ENCODE measurements around the gene THSD8.
A peak's percentile ranks its signal among the peaks of the same experiment; 100 is the strongest.
"Not testable (repeated sequence)": the region's sequence is repeated elsewhere in the genome, so short reads cannot be mapped to it uniquely, and the experiment has no call there.

The THSD8 gene

GRCh38 chr19:12815088-12815487, 13.2 kb downstream of the THSD8 start:
- no peak overlapping the region for H3K4me3 ChIP-seq
- TF ChIP-seq, protein P1, sequence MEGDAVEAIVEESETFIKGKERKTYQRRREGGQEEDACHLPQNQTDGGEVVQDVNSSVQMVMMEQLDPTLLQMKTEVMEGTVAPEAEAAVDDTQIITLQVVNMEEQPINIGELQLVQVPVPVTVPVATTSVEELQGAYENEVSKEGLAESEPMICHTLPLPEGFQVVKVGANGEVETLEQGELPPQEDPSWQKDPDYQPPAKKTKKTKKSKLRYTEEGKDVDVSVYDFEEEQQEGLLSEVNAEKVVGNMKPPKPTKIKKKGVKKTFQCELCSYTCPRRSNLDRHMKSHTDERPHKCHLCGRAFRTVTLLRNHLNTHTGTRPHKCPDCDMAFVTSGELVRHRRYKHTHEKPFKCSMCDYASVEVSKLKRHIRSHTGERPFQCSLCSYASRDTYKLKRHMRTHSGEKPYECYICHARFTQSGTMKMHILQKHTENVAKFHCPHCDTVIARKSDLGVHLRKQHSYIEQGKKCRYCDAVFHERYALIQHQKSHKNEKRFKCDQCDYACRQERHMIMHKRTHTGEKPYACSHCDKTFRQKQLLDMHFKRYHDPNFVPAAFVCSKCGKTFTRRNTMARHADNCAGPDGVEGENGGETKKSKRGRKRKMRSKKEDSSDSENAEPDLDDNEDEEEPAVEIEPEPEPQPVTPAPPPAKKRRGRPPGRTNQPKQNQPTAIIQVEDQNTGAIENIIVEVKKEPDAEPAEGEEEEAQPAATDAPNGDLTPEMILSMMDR (IDR thresholded peaks at IDR 0.05), result no peak
- DNase-seq (ENCODE audit: low spot score), result no peak
- H3K27ac ChIP-seq, result no peak overlapping the region

GRCh38 chr19:12817188-12817587, 15.3 kb downstream of the THSD8 start:
- H3K4me3 ChIP-seq; DNase-seq (ENCODE audit: low spot score); H3K27ac ChIP-seq: not testable (repeated sequence)

- not testable (repeated sequence) for H3K27ac ChIP-seq; H3K4me3 ChIP-seq; DNase-seq (ENCODE audit: low spot score)
Measured at GRCh38 chr19:12817810-12818209, 15.9 kb downstream of the THSD8 start.

DNA sequence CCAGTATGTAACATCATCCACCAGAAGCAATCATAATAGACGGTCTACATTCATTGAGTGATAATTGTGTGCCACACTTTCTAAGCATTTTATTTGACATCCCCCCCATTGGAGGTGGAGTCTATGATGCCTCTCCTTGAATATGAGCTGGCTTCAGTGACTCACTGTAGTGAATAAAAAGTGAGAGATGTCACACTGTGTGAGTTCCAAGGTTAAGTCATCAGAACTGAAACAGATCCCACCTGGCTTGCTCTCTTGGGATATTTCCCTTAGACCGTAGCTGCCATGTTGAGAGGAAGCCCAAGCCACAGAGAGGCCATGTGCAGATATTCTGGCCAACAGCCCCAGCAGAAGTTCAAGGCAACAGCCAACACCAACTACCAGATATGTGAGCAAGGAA, 19.9 kb downstream of the THSD8 start:
- TF ChIP-seq, protein P1 (IDR thresholded peaks at IDR 0.05), result no peak
- no peak for DNase-seq (ENCODE audit: low spot score)
- Histone ChIP-seq H3K27ac (no peak overlapping the region), H3K4me3 (no peak overlapping the region)

GRCh38 chr19:12825254-12826131, 23.6 kb downstream of the THSD8 start:
- no peak overlapping the region for H3K27ac ChIP-seq
- no peak overlapping the region for H3K4me3 ChIP-seq
- TF ChIP-seq, protein P1 (IDR thresholded peaks at IDR 0.05), result no peak
- DNase-seq (ENCODE audit: low spot score), result no peak

DNA sequence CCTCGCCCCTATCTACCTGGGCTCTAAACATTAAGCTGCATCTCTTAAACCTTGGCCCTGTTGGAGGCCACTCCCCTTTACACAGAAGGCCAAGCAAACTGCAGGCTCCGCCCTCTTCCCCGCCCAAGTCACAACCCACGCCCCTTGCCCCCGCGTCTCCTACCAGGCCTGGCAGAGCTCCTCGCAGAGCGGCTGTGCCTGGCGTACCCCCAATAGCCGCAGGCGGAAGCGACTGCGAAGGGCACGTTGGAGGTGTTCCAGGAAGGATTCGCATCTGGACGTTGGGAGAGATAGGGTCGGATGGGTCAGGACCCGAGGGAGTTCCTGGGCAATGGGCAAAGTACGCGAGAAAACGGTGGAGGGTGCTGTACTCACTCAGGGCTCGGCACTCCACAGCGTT, 26.6 kb downstream of the THSD8 start:
- TF ChIP-seq, protein P1 (IDR thresholded peaks at IDR 0.05), result no peak
- Histone ChIP-seq H3K4me3 (no peak overlapping the region), H3K27ac (no peak overlapping the region)
- no peak for DNase-seq (ENCODE audit: low spot score)

GRCh38 chr19:12833418-12833737, 31.5 kb downstream of the THSD8 start:
- TF ChIP-seq, protein P1 (IDR thresholded peaks at IDR 0.05), result no peak
- H3K27ac ChIP-seq, result no peak overlapping the region
- DNase-seq (ENCODE audit: low spot score), result no peak
- H3K4me3 ChIP-seq, result peak overlapping the region; percentile 65

- DNase-seq (ENCODE audit: low spot score), result no peak
- TF ChIP-seq, protein P1 (IDR thresholded peaks at IDR 0.05), result no peak
Measured at GRCh38 chr19:12833738-12834565, 32.1 kb downstream of the THSD8 start.

More at GRCh38 chr19:12833738-12834565, 32.1 kb downstream of the THSD8 start:
- Histone ChIP-seq H3K4me3 (peak overlapping the region; percentile 65), H3K27ac (no peak overlapping the region)

All from coronary artery (tissue), 2 donors.